HEK293 (cell line): ENCODE data around the gene ERAP2.

ENCODE experiments used
- KLF10 ChIP-seq: fragments of 450-650 bp; IDR thresholded peaks from 2 replicates; pipeline ENCODE4 v1.5.1; 2018; ENCODE audit warnings: missing biosample characterization, mild to moderate bottlenecking, missing genetic modification characterization
- SP2 ChIP-seq: fragments of 450-650 bp; formaldehyde crosslinking; IDR thresholded peaks from 2 replicates; pipeline ENCODE4 v1.5.1; 2016; ENCODE audit warnings: missing biosample characterization, missing genetic modification characterization
- SP3 ChIP-seq: fragments of 450-650 bp; formaldehyde crosslinking; IDR thresholded peaks from 2 replicates; pipeline ENCODE4 v1.5.1; 2016; ENCODE audit warnings: missing biosample characterization, missing genetic modification characterization
- ZBTB10 ChIP-seq: fragments of 450-650 bp; formaldehyde crosslinking; IDR thresholded peaks from 2 replicates; pipeline ENCODE4 v1.5.1; 2016; ENCODE audit warnings: missing biosample characterization, missing genetic modification characterization
- ZNF274 ChIP-seq, 2 experiments: fragments of 200-500 bp in 1 of 2; fragments of 450-650 bp in 1 of 2; sonication (Bioruptor generic) in 1 of 2; formaldehyde crosslinking in 1 of 2; IDR thresholded peaks; 2 replicates each; pipeline versions ENCODE4 v1.5.1 to v1.6.1; 2014 to 2016; ENCODE audit warnings: borderline replicate concordance in 1 of 2, inconsistent platforms in 1 of 2, low read length in 1 of 2, missing biosample characterization in 1 of 2, missing genetic modification characterization in 1 of 2
- TF ChIP-seq, protein P1 (sequence below): fragments of 450-650 bp; formaldehyde crosslinking; IDR thresholded peaks from 2 replicates; pipeline ENCODE4 v1.5.1; 2016; ENCODE audit warnings: missing biosample characterization, missing genetic modification characterization
- TF ChIP-seq, protein P2 (sequence below): fragments of 450-650 bp; IDR thresholded peaks from 2 replicates; pipeline ENCODE4 v1.5.1; 2018; ENCODE audit warnings: missing biosample characterization, mild to moderate bottlenecking, missing genetic modification characterization
- TF ChIP-seq, protein P3 (sequence below): fragments of 450-650 bp; formaldehyde crosslinking; IDR thresholded peaks from 2 replicates; pipeline ENCODE4 v1.5.1; 2016; ENCODE audit warnings: missing biosample characterization, missing genetic modification characterization, low read depth

DNA sequence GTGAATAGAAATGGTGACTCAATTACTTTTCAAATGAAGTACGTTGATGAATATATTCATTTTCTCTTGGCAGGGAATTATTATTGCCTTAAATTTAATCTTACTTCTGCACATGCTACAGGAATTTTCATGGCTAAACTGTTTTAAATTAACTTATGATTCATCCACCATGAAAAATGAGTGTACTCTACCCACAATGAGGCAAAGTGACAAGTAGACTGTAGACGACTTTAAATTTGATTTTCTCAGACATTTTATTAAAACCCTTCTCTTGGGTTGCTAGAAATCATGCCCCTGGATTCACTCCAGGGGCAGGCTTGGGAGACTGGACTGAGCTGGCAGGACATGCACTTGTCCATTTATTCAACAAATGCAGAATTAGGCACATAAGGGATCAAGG, 23.5 kb upstream of the ERAP2 start:
- TF ChIP-seq, protein P1, sequence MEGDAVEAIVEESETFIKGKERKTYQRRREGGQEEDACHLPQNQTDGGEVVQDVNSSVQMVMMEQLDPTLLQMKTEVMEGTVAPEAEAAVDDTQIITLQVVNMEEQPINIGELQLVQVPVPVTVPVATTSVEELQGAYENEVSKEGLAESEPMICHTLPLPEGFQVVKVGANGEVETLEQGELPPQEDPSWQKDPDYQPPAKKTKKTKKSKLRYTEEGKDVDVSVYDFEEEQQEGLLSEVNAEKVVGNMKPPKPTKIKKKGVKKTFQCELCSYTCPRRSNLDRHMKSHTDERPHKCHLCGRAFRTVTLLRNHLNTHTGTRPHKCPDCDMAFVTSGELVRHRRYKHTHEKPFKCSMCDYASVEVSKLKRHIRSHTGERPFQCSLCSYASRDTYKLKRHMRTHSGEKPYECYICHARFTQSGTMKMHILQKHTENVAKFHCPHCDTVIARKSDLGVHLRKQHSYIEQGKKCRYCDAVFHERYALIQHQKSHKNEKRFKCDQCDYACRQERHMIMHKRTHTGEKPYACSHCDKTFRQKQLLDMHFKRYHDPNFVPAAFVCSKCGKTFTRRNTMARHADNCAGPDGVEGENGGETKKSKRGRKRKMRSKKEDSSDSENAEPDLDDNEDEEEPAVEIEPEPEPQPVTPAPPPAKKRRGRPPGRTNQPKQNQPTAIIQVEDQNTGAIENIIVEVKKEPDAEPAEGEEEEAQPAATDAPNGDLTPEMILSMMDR = no peak
- TF ChIP-seq KLF10 (tag by site-specific recombination) (no peak), ZBTB10 (tag by site-specific recombination) (no peak), SP3 (no peak), ZNF274 (IDR thresholded peaks at IDR 0.05; ENCODE audit: low read length) (no peak), ZNF274 (tag by site-specific recombination; IDR thresholded peaks at IDR 0.05; ENCODE audit: borderline replicate concordance) (no peak), SP2 (no peak)
- TF ChIP-seq, protein P2, sequence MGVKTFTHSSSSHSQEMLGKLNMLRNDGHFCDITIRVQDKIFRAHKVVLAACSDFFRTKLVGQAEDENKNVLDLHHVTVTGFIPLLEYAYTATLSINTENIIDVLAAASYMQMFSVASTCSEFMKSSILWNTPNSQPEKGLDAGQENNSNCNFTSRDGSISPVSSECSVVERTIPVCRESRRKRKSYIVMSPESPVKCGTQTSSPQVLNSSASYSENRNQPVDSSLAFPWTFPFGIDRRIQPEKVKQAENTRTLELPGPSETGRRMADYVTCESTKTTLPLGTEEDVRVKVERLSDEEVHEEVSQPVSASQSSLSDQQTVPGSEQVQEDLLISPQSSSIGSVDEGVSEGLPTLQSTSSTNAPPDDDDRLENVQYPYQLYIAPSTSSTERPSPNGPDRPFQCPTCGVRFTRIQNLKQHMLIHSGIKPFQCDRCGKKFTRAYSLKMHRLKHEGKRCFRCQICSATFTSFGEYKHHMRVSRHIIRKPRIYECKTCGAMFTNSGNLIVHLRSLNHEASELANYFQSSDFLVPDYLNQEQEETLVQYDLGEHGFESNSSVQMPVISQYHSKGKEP (tag by site-specific recombination) = no peak
- TF ChIP-seq, protein P3, sequence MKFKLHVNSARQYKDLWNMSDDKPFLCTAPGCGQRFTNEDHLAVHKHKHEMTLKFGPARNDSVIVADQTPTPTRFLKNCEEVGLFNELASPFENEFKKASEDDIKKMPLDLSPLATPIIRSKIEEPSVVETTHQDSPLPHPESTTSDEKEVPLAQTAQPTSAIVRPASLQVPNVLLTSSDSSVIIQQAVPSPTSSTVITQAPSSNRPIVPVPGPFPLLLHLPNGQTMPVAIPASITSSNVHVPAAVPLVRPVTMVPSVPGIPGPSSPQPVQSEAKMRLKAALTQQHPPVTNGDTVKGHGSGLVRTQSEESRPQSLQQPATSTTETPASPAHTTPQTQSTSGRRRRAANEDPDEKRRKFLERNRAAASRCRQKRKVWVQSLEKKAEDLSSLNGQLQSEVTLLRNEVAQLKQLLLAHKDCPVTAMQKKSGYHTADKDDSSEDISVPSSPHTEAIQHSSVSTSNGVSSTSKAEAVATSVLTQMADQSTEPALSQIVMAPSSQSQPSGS = no peak
